Loucy (cell line): ENCODE data around the gene C7orf25.

ENCODE experiments used
- EZH2phosphoT487 ChIP-seq: fragments of 200-600 bp; IDR thresholded peaks from 2 replicates; pipeline ENCODE4 v1.6.1; 2018; ENCODE audit warnings: antibody characterized with exemption, mild to moderate bottlenecking, moderate library complexity, borderline replicate concordance
- TF ChIP-seq, protein P1 (sequence below): fragments of 200-600 bp; sonication (generic); conservative IDR thresholded peaks from 2 replicates; pipeline ENCODE4 v1.5.1; 2014; ENCODE audit warnings: mild to moderate bottlenecking, antibody characterized with exemption, low read length

GRCh38 chr7:42953994-42954393 is 42.1 kb upstream of the C7orf25 start:
- TF ChIP-seq, protein P1, sequence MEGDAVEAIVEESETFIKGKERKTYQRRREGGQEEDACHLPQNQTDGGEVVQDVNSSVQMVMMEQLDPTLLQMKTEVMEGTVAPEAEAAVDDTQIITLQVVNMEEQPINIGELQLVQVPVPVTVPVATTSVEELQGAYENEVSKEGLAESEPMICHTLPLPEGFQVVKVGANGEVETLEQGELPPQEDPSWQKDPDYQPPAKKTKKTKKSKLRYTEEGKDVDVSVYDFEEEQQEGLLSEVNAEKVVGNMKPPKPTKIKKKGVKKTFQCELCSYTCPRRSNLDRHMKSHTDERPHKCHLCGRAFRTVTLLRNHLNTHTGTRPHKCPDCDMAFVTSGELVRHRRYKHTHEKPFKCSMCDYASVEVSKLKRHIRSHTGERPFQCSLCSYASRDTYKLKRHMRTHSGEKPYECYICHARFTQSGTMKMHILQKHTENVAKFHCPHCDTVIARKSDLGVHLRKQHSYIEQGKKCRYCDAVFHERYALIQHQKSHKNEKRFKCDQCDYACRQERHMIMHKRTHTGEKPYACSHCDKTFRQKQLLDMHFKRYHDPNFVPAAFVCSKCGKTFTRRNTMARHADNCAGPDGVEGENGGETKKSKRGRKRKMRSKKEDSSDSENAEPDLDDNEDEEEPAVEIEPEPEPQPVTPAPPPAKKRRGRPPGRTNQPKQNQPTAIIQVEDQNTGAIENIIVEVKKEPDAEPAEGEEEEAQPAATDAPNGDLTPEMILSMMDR, result no peak
- TF ChIP-seq EZH2phosphoT487, result no peak
